H9 (cell line): ENCODE data around the gene CC2D1A. TPM values are rescaled to one million over a fixed set of nuclear protein-coding genes. Genes with fewer than 3 reads are reported as not detected.

Experiments used
- DNase-seq: peaks from one replicate; pipeline ENCODE4 v3.0.0-alpha.2; 2017
- H2AFZ ChIP-seq: one replicate; pipeline ENCODE4 v1.6.1; 2013; ENCODE audit warnings: mild to moderate bottlenecking, low read length, control low read depth, moderate library complexity
- H2AK5ac ChIP-seq: 2 replicates; pipeline ENCODE4 v1.6.1; 2013; ENCODE audit warnings: low read length, control low read depth, mixed read lengths; ENCODE audit not compliant: insufficient read length
- H2BK120ac ChIP-seq: one replicate; pipeline ENCODE4 v1.6.1; 2013; ENCODE audit warnings: low read depth, mild to moderate bottlenecking, low read length, control low read depth, inconsistent platforms; ENCODE audit not compliant: poor library complexity, severe bottlenecking
- H2BK12ac ChIP-seq: 2 replicates; pipeline ENCODE4 v1.6.1; 2013; ENCODE audit warnings: low read length, control low read depth, mixed read lengths, low read depth; ENCODE audit not compliant: insufficient read length
- H2BK15ac ChIP-seq: 2 replicates; pipeline ENCODE4 v1.6.1; 2013; ENCODE audit warnings: low read depth, low read length, control low read depth
- H2BK20ac ChIP-seq: one replicate; pipeline ENCODE4 v1.6.1; 2013; ENCODE audit warnings: low read depth, mild to moderate bottlenecking, low read length, control low read depth, inconsistent platforms; ENCODE audit not compliant: poor library complexity, severe bottlenecking
- H2BK5ac ChIP-seq: 2 replicates; pipeline ENCODE4 v1.6.1; 2013; ENCODE audit warnings: low read length, control low read depth, mixed read lengths; ENCODE audit not compliant: insufficient read length
- H3K14ac ChIP-seq: 2 replicates; pipeline ENCODE4 v1.6.1; 2013; ENCODE audit warnings: low read length, control low read depth; ENCODE audit not compliant: insufficient read depth
- H3K18ac ChIP-seq: 2 replicates; pipeline ENCODE4 v1.6.1; 2013; ENCODE audit warnings: low read depth, mild to moderate bottlenecking, mixed read lengths, low read length, control low read depth; ENCODE audit not compliant: insufficient read length
- H3K23ac ChIP-seq: 2 replicates; pipeline ENCODE4 v1.6.1; 2013; ENCODE audit warnings: low read length, control low read depth, mixed read lengths, low read depth; ENCODE audit not compliant: insufficient read length
- H3K23me2 ChIP-seq: 2 replicates; pipeline ENCODE4 v1.6.1; 2013; ENCODE audit warnings: low read depth, mild to moderate bottlenecking, mixed read lengths, low read length, control low read depth; ENCODE audit not compliant: insufficient read length, poor library complexity, severe bottlenecking
- H3K27ac ChIP-seq: 2 replicates; pipeline ENCODE4 v1.5.1; 2013; ENCODE audit warnings: low read length, control low read depth, mixed read lengths, low read depth; ENCODE audit not compliant: insufficient read length
- H3K27me3 ChIP-seq: 2 replicates; pipeline ENCODE4 v1.6.1; 2013; ENCODE audit warnings: low read length, control low read depth, inconsistent platforms; ENCODE audit not compliant: insufficient read depth
- H3K4ac ChIP-seq: 2 replicates; pipeline ENCODE4 v1.6.1; 2013; ENCODE audit warnings: low read depth, mild to moderate bottlenecking, control low read depth, inconsistent platforms, low read length, moderate library complexity
- H3K4me1 ChIP-seq: 2 replicates; pipeline ENCODE4 v1.6.1; 2013; ENCODE audit warnings: low read length, control low read depth, inconsistent platforms; ENCODE audit not compliant: insufficient read depth
- H3K4me2 ChIP-seq: 2 replicates; pipeline ENCODE4 v1.6.1; 2013; ENCODE audit warnings: low read length, control low read depth, mixed read lengths; ENCODE audit not compliant: insufficient read length, insufficient read depth
- H3K56ac ChIP-seq: 2 replicates; pipeline ENCODE4 v1.6.1; 2013; ENCODE audit warnings: low read depth, mild to moderate bottlenecking, mixed read lengths, low read length, control low read depth; ENCODE audit not compliant: insufficient read length
- H3K79me1 ChIP-seq: 2 replicates; pipeline ENCODE4 v1.6.1; 2013; ENCODE audit warnings: low read depth, mild to moderate bottlenecking, moderate library complexity, low read length, control low read depth, inconsistent platforms; ENCODE audit not compliant: insufficient read depth, poor library complexity, severe bottlenecking
- H3K79me2 ChIP-seq: 2 replicates; pipeline ENCODE4 v1.6.1; 2013; ENCODE audit warnings: low read length, control low read depth, inconsistent platforms; ENCODE audit not compliant: insufficient read depth
- H3K9ac ChIP-seq: 2 replicates; pipeline ENCODE4 v1.6.1; 2013; ENCODE audit warnings: low read length, control low read depth, mixed read lengths; ENCODE audit not compliant: insufficient read length; ENCODE audit errors: extremely low read depth
- H3K9me3 ChIP-seq: one replicate; pipeline ENCODE4 v1.6.1; 2013; ENCODE audit warnings: low read depth, low read length, inconsistent platforms; ENCODE audit not compliant: control insufficient read depth
- H3T11ph ChIP-seq: one replicate; pipeline ENCODE4 v1.6.1; 2013; ENCODE audit warnings: mild to moderate bottlenecking, low read length, control low read depth, inconsistent platforms
- H4K20me1 ChIP-seq: one replicate; pipeline ENCODE4 v1.6.1; 2013; ENCODE audit not compliant: control insufficient read depth, insufficient read length, insufficient read depth
- H4K5ac ChIP-seq: 2 replicates; pipeline ENCODE4 v1.6.1; 2013; ENCODE audit warnings: low read depth, mild to moderate bottlenecking, mixed read lengths, low read length, control low read depth; ENCODE audit not compliant: insufficient read length
- H4K8ac ChIP-seq: replicated peaks from 2 replicates; pipeline ENCODE4 v1.6.1; 2013; ENCODE audit warnings: low read length, control low read depth, mixed read lengths, low read depth; ENCODE audit not compliant: insufficient read length
- H4K91ac ChIP-seq: 2 replicates; pipeline ENCODE4 v1.6.1; 2013; ENCODE audit warnings: low read depth, mild to moderate bottlenecking, moderate library complexity, mixed read lengths, low read length, control low read depth; ENCODE audit not compliant: insufficient read length
- H3K27ac Mint-ChIP-seq, 3 experiments: 2 replicates in 2 of 3; 3 replicates in 1 of 3; pipeline ENCODE4 v1.8.0; 2020 to 2021; ENCODE audit warnings: mixed read lengths in 3 of 3, mild to moderate bottlenecking in 1 of 3, moderate library complexity in 1 of 3
- H3K27me3 Mint-ChIP-seq: 2 replicates; pipeline ENCODE4 v1.8.0; 2021; ENCODE audit warnings: low read depth, mild to moderate bottlenecking, moderate library complexity, mixed read lengths
- H3K36me3 Mint-ChIP-seq, 3 experiments: 2 replicates in 2 of 3; 3 replicates in 1 of 3; pipeline ENCODE4 v1.8.0; 2020 to 2021; ENCODE audit warnings: low read depth in 3 of 3, mixed read lengths in 3 of 3; ENCODE audit not compliant: insufficient read depth in 1 of 3
- H3K4me1 Mint-ChIP-seq, 2 experiments: 2 replicates each; pipeline ENCODE4 v1.8.0; 2020; ENCODE audit warnings: mixed read lengths in 2 of 2
- H3K4me3 Mint-ChIP-seq, 2 experiments: 2 replicates in 1 of 2; 3 replicates in 1 of 2; pipeline ENCODE4 v1.8.0; 2020 to 2021; ENCODE audit warnings: mild to moderate bottlenecking in 2 of 2, mixed read lengths in 2 of 2, moderate library complexity in 1 of 2
- H3K9me3 Mint-ChIP-seq, 2 experiments: 2 replicates in 1 of 2; 3 replicates in 1 of 2; pipeline ENCODE4 v1.8.0; 2020; ENCODE audit warnings: mild to moderate bottlenecking in 2 of 2, mixed read lengths in 2 of 2, moderate library complexity in 1 of 2
- CTCF ChIP-seq: fragments of 200-600 bp; sonication (generic); conservative IDR thresholded peaks from 3 replicates; pipeline ENCODE4 v1.8.0; 2021; ENCODE audit warnings: antibody characterized with exemption, mild to moderate bottlenecking
- WGBS: extraction: QIAGEN DNeasy Blood & Tissue Kit; methylation state at CpG from one replicate; pipeline ENCODE4 v1.1.7; 2013; ENCODE audit warnings: missing lambda C conversion rate, low lambda C conversion rate, mixed read lengths; ENCODE audit not compliant: insufficient read length; ENCODE audit errors: extremely low coverage; 5-methylcytosine and 5-hydroxymethylcytosine counted together
- total RNA-seq: library from RNA; stranded (reverse); gene quantifications from 2 replicates; pipeline ENCODE4 v1.2.1, GENCODE V29; 2021

CC2D1A gene
- total RNA-seq, 1 experiment from 2014 or later = 48.5 TPM

- no peak overlapping the region for H3K4ac ChIP-seq
- peak overlapping the region; percentile 41 for H3K4me2 ChIP-seq
- H3K27ac ChIP-seq = no peak overlapping the region
- Mint-ChIP-seq H3K36me3 (peaks cover 9 to 47% (median 19%) of the 10 kb centered on the region in 3 experiments), H3K9me3 (no peaks in the 10 kb centered on the region), H3K4me3 (peak overlapping the region in 1 of 2 experiments; percentile 57; a peak in 3 of 5 replicates), H3K27me3 (no peaks in the 10 kb centered on the region), H3K27ac (peak overlapping the region; percentile 38 to 93 (median 85); a peak in 6 of 7 replicates), H3K4me1 (peaks cover 8 to 14% of the 10 kb centered on the region in 2 experiments)
- H2BK15ac ChIP-seq = no peak overlapping the region
- no peak overlapping the region for H2AK5ac ChIP-seq
- no peak overlapping the region for H3K9ac ChIP-seq
- H3K79me2 ChIP-seq = no peaks in the 10 kb centered on the region
- H3K23me2 ChIP-seq = no peaks in the 10 kb centered on the region
- H3K9me3 ChIP-seq = no peaks in the 10 kb centered on the region
- H3K23ac ChIP-seq = no peak overlapping the region
- no peak overlapping the region for H4K91ac ChIP-seq
- H3K14ac ChIP-seq = no peak overlapping the region; the same call in 1 of the 2 replicates
- no peaks in the 10 kb centered on the region for H4K20me1 ChIP-seq
- no CpG with 5 or more reads among the region's 12 CpGs for WGBS
- no peaks in the 10 kb centered on the region for H3K4me1 ChIP-seq
- H3K18ac ChIP-seq = peak overlapping the region; percentile 74
- no peak for TF ChIP-seq CTCF
- H2AFZ ChIP-seq = no peak overlapping the region
- peak; percentile 93 for DNase-seq
- no peak overlapping the region for H4K5ac ChIP-seq
- no peak overlapping the region for H2BK5ac ChIP-seq
- no peaks in the 10 kb centered on the region for H3K27me3 ChIP-seq
- H3T11ph ChIP-seq = no peak overlapping the region
- H3K56ac ChIP-seq = no peak overlapping the region
- no peak overlapping the region for H2BK120ac ChIP-seq
- no peaks in the 10 kb centered on the region for H3K79me1 ChIP-seq
- H4K8ac ChIP-seq = no peak overlapping the region
- H2BK12ac ChIP-seq = no peak overlapping the region
- no peak overlapping the region for H2BK20ac ChIP-seq
Measured at GRCh38 chr19:13974073-13974472, 68.1 kb downstream of the CC2D1A start.
